Stimulated activated CD4-positive, alpha-beta T cell treated with anti-CD3 and anti-CD28 coated beads, Interleukin-1b, Interleukin-23, amount 100 ng/mL, for 24 hours (primary cell): ENCODE results near the gene SELENON.

Experiments used
- DNase-seq, 4 experiments: peaks; one replicate each; pipeline ENCODE4 v3.0.0-alpha.2; 2020; ENCODE audit warnings: low read depth in 4 of 4, low spot score in 1 of 4

The SELENON gene

DNA sequence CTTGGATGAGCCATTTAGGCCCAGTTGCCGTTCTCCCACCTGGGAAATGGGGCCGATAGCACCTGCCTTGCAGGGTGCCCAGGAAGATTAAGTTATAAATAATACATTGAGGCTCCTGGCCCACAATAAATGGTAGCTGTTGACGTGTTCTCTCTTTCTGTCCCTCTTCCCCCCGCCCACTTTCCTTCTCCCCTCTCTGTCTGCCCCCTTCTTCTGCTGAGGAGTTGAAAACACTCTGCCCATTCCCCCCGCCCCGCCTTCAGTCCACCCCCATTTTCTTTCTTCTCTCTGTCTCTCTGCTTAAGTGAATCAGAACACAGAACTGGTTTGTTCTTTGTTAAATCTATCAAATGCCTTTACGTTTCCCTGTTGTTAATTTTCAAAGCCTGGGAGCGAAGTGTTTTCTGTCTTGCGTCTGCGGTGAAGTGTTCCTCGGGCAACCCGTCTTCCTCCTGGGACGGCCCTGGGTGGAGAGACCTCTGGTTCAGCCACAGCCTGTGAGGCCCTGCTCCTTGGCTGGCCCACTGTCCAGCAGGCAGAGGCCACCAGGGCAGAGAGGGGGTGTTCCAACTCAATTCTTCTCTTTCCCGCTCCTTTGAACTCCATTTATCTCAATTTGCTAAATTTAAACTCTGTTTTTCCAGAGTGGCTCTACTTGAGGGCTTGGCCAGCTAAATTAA, 29.3 kb upstream of the SELENON start:
- DNase-seq: no peak

- no peak for DNase-seq
These were observed 28.5 kb upstream of the SELENON start for GRCh38 chr1:25771221-25772114.

- DNase-seq: no peak
These were observed 27.8 kb upstream of the SELENON start for GRCh38 chr1:25772164-25772563.

GRCh38 chr1:25772692-25773245, 27.2 kb upstream of the SELENON start:
- DNase-seq: no peak

GRCh38 chr1:25773441-25774125, 26.4 kb upstream of the SELENON start:
- no peak for DNase-seq

GRCh38 chr1:25774206-25774803, 25.7 kb upstream of the SELENON start:
- no peak for DNase-seq

DNA sequence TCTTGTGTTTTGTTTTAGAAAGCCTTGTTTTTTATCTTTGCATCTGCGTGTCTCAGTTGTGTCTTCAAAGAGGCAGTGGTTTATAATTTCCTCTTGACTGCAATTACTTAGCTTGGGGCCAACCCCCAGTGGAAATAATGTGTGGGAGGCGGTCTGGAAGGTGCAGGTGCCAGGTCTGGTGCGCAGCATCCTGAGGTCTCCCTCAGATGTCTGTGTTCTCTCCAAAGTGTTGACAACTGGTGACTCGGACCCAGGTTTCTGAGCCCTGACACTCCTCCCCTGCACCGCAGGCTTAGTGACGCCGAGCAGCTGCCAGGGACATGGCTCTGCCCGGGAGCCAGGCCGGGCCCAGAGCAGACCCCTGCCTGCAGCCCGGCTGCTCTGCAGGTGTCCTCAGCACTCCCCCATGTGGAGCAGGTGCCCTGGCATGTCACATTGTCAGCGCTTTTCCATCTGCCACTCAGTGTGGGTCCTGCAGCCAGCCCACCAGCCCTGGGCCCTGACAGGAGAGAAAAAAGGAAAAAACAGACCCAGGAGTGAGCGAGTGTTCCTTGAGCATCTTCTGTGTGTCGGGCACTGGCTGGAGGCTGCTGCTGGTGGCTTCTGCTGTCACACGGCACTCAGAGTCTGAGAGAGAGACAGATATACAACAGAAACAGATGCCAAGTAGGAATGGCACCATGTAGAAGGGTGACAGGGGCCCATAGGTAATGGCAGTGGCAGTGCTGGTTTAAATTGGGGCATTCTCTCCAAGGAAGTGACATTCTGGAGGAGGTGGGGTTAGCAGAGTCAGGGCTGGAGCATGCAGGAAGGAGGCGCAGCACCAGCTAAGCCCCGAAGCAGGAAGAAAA, 24.8 kb upstream of the SELENON start:
- DNase-seq: peak in 3 of 4 experiments; percentile 65 to 80 (median 66)

GRCh38 chr1:25779388-25779787, 20.6 kb upstream of the SELENON start:
- DNase-seq: no peak

- no peak for DNase-seq
These were observed 20.1 kb upstream of the SELENON start for GRCh38 chr1:25779894-25780293.

GRCh38 chr1:25780318-25781129, 19.5 kb upstream of the SELENON start:
- DNase-seq: no peak

- DNase-seq: no peak
These were observed 18.9 kb upstream of the SELENON start for GRCh38 chr1:25781130-25781433.

DNA sequence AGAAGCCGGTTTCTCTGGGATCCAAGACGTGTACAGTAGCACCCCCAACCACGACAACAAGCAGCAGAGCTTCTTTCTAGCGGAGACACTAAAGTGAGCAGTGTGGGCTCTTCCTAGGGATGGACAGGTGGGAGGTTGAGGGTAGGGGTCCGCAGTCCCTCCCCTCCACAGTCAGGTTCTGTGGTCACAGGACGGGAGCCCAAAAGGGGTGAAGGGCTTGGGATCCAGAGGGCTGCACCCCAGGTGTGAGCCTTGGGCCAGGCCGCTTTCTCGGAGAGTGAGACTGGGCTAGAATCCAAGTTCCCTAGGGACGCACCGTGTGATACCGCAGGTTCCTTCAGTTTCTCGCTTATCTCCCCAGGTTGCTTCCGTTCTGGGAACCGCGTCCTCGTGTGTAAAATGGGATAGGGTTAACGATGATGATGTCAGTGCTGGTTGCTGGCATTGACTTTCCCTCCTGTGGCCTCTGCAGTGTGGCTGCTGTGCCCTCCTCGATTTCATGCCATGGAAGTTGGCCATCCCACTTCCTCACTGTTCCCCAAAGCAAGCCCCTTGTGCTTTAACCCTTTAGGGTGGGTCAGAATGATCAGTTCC, 17.3 kb upstream of the SELENON start:
- no peak for DNase-seq

GRCh38 chr1:25784575-25785051, 15.4 kb upstream of the SELENON start:
- DNase-seq: no peak

DNA sequence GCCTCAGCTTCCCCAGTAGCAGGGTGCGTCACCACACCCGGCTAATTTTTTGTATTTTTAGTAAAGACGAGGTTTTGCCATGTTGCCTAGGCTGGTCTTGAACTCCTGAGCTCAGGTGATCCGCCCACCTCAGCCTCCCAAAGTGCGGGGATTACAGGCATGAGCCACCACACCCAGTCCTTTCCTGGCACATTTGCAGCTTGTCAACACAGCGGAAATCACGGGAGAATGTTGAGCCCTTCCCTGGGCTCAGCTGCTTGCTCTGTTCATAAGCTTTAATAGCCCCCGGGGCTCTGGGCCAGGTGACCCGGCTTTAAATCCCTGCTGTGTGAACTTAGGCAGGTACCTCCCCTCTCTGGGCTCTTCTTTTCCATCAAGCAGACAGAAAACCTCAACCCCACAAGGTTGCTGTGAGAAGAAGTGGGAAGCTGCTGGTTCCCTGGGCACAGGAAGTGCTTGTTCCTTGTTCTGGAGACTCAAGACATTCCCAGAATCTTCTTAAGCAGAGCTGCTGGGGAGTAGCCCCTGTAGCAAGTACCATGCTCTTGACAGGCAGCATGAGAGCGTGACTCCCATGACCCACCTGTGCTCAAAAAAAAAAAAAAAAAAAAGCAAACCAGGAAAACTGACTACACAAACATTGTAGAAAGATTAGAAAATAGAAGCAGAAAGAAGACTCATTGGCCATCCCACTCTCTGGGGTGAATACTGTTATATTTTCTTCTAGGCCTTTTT, 14.5 kb upstream of the SELENON start:
- DNase-seq: no peak

- DNase-seq: no peak
These were observed 12.9 kb upstream of the SELENON start for GRCh38 chr1:25786887-25787759.

- DNase-seq: no peak
These were observed 12.2 kb upstream of the SELENON start for GRCh38 chr1:25787760-25788166.

GRCh38 chr1:25790472-25790871, 9.5 kb upstream of the SELENON start:
- DNase-seq: no peak
